HFFc6 (cell line): Measurements from ENCODE around the gene TXNDC2. TPM values are rescaled to one million over a fixed set of nuclear protein-coding genes. Genes with fewer than 3 reads are reported as not detected.
"Not testable (repeated sequence)": the region's sequence is repeated elsewhere in the genome, so short reads cannot be mapped to it uniquely, and the experiment has no call there.

Experiments
- DNase-seq: peaks from one replicate; pipeline ENCODE4 v3.0.0-alpha.2; 2018
- H3K27ac Mint-ChIP-seq: 2 replicates; pipeline ENCODE4 v1.8.0; 2020; ENCODE audit warnings: mild to moderate bottlenecking, mixed read lengths
- H3K27me3 Mint-ChIP-seq: 2 replicates; pipeline ENCODE4 v1.8.0; 2021; ENCODE audit warnings: mild to moderate bottlenecking, moderate library complexity, mixed read lengths; ENCODE audit not compliant: insufficient read depth
- H3K36me3 Mint-ChIP-seq: 2 replicates; pipeline ENCODE4 v1.8.0; 2021; ENCODE audit warnings: low read depth, mixed read lengths
- H3K4me1 Mint-ChIP-seq: 2 replicates; pipeline ENCODE4 v1.8.0; 2020; ENCODE audit warnings: low read depth, mixed read lengths
- H3K4me3 Mint-ChIP-seq: 2 replicates; pipeline ENCODE4 v1.8.0; 2020; ENCODE audit warnings: mild to moderate bottlenecking, moderate library complexity, mixed read lengths
- H3K9me3 Mint-ChIP-seq: 2 replicates; pipeline ENCODE4 v1.8.0; 2020; ENCODE audit warnings: mild to moderate bottlenecking, mixed read lengths
- total RNA-seq, 6 experiments: library from RNA; stranded (reverse); fragmentation: NEBNext Ultra II Directional; extraction: Animal tissue kit (Norgen Biotek cat#: 25700); gene quantifications; 2 replicates in 1 of 6; 3 replicates in 5 of 6; pipeline ENCODE4 v1.2.3, GENCODE V29; 2021
- TF ChIP-seq, protein P1 (sequence below): fragments of 200-600 bp; sonication (generic); IDR thresholded peaks from 2 replicates; pipeline ENCODE4 v1.5.0; 2021; ENCODE audit warnings: antibody characterized with exemption, mild to moderate bottlenecking

The TXNDC2 gene
- total RNA-seq, 6 experiments from 2014 or later: 0.14 to 0.34 (median 0.18) TPM; not detected in 3

DNA sequence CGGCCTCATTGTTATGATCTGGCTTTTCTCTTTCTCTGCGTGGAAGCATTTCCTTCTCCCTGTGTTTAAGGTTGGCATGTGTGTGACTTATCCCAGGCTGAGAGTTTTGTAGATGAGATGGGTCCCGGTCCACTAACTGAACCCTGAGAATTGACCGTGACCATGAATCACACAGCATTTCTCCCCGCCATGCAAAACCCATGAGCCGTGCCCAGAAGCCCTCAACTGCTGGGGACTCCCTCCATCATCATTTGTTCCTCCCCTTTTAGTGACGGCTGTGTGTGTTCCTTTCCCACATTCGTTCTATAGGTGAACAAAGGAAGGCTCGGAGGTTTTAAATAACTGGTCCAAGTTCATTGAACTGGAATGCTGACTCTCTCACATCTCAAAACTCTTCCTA lies 30.1 kb upstream of the TXNDC2 start:
- TF ChIP-seq, protein P1, sequence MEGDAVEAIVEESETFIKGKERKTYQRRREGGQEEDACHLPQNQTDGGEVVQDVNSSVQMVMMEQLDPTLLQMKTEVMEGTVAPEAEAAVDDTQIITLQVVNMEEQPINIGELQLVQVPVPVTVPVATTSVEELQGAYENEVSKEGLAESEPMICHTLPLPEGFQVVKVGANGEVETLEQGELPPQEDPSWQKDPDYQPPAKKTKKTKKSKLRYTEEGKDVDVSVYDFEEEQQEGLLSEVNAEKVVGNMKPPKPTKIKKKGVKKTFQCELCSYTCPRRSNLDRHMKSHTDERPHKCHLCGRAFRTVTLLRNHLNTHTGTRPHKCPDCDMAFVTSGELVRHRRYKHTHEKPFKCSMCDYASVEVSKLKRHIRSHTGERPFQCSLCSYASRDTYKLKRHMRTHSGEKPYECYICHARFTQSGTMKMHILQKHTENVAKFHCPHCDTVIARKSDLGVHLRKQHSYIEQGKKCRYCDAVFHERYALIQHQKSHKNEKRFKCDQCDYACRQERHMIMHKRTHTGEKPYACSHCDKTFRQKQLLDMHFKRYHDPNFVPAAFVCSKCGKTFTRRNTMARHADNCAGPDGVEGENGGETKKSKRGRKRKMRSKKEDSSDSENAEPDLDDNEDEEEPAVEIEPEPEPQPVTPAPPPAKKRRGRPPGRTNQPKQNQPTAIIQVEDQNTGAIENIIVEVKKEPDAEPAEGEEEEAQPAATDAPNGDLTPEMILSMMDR: no peak
- Mint-ChIP-seq H3K9me3 (no peaks in the 10 kb centered on the region), H3K4me1 (peaks cover 18% of the 10 kb centered on the region), H3K27ac (no peak overlapping the region), H3K27me3 (peaks cover 4% of the 10 kb centered on the region; the same call in 1 of the 2 replicates), H3K4me3 (no peak overlapping the region), H3K36me3 (peaks cover 26% of the 10 kb centered on the region)
- DNase-seq: no peak

DNA sequence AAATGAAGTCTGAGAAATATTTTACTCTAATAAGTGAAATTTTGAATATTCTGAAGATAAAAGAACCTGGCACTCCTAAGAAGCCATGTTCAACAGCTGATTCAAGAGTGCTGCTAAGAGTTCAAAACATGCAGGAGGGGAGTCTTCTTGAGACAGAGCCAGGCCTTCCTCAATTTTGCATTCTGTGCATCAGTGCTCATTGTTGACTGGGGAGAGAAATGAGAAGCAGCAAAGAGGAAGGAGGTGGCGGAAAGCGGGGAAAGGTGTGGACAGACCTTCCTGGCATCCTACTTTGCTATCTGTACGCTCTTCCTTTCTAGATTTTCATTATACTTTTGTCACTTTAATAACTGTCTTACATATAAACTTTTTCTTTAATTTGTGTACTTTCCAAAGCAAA lies 29.7 kb upstream of the TXNDC2 start:
- DNase-seq: no peak
- Mint-ChIP-seq H3K27ac (no peak overlapping the region), H3K27me3 (peaks cover 4% of the 10 kb centered on the region; the same call in 1 of the 2 replicates), H3K9me3 (no peaks in the 10 kb centered on the region), H3K4me3 (no peak overlapping the region), H3K4me1 (peaks cover 18% of the 10 kb centered on the region), H3K36me3 (peaks cover 30% of the 10 kb centered on the region)
- TF ChIP-seq, protein P1: no peak

DNA sequence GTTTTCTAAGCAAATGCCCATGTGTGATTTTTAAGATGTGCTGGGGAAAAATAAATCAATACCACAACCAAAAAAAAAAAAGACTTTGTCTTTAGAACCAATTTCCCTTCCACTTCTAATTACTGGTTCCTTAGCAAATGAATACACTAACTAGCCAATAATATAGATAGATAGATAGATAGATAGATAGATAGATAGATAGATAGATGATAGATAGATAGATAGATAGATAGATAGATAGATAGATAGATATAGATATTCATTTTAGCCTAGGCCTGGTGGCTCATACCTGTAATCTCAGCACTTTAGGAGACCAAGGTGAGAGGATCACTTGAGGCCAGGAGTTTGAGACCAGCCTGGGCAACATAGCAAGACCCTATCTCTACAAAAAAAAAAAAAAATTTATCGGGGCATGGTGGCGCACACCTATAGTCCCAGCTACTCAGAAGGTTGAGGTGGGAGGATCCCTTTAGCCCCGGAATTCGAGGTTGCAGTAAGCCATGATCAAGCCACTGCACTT lies 28.2 kb upstream of the TXNDC2 start:
- not testable (repeated sequence) for H3K4me3 Mint-ChIP-seq, DNase-seq, H3K27ac Mint-ChIP-seq, H3K27me3 Mint-ChIP-seq, H3K9me3 Mint-ChIP-seq
- peaks cover 35% of the 10 kb centered on the region for H3K36me3 Mint-ChIP-seq
- H3K4me1 Mint-ChIP-seq: peaks cover 18% of the 10 kb centered on the region

DNA sequence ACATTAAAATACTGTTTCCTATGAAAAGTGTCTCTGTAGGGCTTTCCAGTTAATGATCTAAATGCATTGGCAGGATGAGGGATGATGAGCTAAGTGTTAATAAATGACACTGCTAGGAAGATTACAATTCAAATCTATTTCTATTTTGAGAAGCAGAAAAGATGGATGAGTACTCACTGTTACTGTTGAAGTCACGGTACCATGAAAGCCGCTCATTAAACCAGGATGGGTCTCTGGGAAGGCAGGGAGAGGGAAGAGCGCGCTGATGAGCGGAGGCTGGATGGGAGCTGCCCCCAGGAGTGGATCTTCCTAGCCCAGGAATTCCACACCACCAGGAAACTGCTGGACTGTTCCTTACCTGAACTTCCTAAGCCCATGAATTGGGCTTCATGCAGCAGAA lies 27.1 kb upstream of the TXNDC2 start:
- H3K4me1 Mint-ChIP-seq: peaks cover 18% of the 10 kb centered on the region
- DNase-seq: no peak
- peaks cover 4% of the 10 kb centered on the region; the same call in 1 of the 2 replicates for H3K27me3 Mint-ChIP-seq
- TF ChIP-seq, protein P1: no peak
- H3K9me3 Mint-ChIP-seq: no peaks in the 10 kb centered on the region
- no peak overlapping the region for H3K4me3 Mint-ChIP-seq
- H3K36me3 Mint-ChIP-seq: peaks cover 36% of the 10 kb centered on the region
- no peak overlapping the region for H3K27ac Mint-ChIP-seq

DNA sequence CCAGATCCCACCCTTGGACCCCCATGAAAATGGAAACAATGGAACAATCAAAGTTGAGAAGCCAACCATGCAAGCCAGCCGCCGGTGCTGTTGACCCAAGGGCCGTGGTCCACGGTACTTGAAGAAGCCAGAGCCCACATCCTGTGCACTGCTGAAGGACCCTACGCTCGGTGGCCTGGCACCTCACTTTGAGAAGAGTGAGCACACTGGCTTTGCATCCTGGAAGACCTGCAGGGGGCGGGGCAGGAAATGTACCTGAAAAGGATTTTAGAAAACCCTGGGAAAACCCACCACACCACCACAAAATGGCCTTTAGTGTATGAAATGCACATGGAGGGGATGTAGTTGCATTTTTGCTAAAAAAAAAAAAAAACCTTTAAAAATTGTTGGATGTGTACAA lies 26.5 kb upstream of the TXNDC2 start:
- TF ChIP-seq, protein P1: no peak
- peaks cover 4% of the 10 kb centered on the region; the same call in 1 of the 2 replicates for H3K27me3 Mint-ChIP-seq
- DNase-seq: no peak
- no peak overlapping the region for H3K27ac Mint-ChIP-seq
- peaks cover 17% of the 10 kb centered on the region for H3K4me1 Mint-ChIP-seq
- H3K36me3 Mint-ChIP-seq: peaks cover 35% of the 10 kb centered on the region
- H3K4me3 Mint-ChIP-seq: no peak overlapping the region
- H3K9me3 Mint-ChIP-seq: no peaks in the 10 kb centered on the region

DNA sequence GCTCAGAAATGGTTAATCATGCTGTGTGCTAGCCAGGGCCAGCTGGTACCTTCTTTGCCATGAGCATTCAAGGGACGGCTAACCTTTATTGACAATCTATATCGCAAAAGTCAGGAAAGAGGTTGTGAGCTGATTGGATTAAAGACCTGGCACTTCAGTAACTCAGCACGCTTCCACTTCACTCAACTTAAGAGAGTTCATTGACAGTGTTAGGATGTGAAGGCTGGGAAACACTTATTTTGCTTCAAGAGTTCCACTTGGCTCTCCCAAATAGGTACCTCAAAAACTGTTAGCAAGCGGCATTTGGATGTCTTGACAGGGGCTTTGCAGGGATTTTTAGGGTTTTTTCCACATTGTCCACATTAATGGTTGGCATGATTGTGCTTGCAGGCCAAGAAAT lies 25.1 kb upstream of the TXNDC2 start:
- TF ChIP-seq, protein P1: no peak
- Mint-ChIP-seq H3K27ac (no peak overlapping the region), H3K9me3 (peaks cover 7% of the 10 kb centered on the region), H3K27me3 (no peaks in the 10 kb centered on the region), H3K4me3 (no peak overlapping the region), H3K36me3 (peaks cover 35% of the 10 kb centered on the region), H3K4me1 (peaks cover 2% of the 10 kb centered on the region; the same call in 1 of the 2 replicates)
- no peak for DNase-seq
